HG02970 (cell line): ENCODE results near the gene QSOX1.

Experiments
- ATAC-seq: cut with Tn5 transposase; IDR thresholded peaks from one replicate; pipeline ENCODE4 v1.9.1; 2021; ENCODE audit warnings: mild to moderate bottlenecking, moderate library complexity, moderate number of reproducible peaks; ENCODE audit not compliant: unreplicated experiment, low FRiP score

Gene QSOX1

DNA sequence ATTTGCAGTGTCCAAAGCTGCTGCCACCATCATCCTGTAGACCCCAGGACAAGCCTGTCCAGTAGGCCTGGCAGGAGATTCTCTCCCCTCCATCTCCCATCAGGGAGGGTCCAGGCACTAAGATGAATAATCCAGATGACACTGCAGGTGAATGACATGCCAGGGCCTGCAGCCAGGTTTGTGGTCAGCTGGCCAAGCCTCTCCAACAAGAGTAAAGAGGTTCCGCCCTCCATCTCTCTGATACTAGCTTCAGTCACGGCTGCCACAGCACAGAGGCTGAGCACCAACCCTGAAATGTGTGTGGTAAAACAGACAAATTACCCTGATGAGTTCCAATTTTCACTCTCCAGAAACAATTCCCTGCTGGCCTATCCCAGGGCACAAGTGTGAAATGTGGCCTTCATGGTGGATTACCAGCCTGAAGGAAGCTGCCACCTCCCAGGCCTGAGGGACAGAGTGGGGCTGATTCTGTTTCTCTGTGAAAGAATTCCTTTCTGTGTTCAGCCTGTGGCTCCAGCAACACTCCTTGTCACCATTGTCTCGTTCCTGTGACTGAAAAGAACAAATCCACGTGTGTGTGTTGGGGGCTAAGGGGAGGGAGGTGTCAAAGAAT, 55.4 kb downstream of the QSOX1 start:
- no peak for ATAC-seq

DNA sequence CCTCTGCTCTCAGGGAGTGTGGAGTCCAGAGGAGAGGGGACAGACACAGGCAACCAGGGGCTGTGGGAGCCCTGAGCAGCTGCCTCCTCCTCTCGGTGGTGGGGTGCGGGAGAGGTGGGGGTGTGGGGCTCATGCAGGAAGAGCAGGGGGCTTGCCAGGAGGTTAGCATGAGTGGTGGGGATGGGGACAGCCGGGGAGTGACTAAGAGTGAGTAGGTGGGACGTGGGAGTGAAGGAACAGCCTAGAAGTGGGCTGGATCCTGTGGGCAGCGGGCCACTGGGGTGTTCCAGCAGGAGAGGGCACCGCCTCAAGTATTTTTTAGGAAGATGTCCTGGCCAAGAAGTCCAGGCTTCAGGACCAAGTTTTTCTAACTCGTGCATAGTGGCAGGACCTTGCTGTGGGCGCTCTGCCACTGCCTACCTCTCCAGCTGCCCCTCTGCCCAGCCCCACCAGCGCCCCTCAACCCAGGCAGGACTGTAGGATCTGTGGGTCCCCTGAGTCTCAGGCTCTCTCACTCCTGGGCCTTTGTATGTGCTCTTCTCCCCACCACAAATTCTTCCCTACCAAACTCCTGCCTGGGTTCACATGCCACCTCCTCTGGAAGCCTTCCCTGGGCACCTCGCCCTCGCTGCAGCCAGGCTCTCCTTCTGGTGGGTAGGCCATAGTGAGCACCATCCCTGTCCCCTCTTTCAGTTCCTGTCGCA, 56.6 kb downstream of the QSOX1 start:
- ATAC-seq, result no peak

DNA sequence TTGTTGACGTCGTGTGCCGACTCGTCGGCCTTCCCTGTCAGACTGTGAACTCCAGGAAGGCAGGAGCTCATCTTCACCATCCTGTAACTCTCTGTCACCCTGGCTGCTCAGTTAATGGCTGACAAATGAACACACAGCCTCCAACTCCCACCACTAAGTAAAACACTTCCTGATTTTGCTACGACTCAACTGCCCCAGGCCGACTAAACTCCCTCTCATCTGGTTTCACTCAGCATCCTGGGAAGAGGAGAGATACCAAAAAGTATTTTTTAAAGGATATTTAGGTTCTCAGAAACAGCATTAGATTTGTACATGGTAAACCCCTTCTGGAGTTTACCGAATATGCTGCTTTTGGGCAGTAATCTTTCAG, 57.2 kb downstream of the QSOX1 start:
- no peak for ATAC-seq

DNA sequence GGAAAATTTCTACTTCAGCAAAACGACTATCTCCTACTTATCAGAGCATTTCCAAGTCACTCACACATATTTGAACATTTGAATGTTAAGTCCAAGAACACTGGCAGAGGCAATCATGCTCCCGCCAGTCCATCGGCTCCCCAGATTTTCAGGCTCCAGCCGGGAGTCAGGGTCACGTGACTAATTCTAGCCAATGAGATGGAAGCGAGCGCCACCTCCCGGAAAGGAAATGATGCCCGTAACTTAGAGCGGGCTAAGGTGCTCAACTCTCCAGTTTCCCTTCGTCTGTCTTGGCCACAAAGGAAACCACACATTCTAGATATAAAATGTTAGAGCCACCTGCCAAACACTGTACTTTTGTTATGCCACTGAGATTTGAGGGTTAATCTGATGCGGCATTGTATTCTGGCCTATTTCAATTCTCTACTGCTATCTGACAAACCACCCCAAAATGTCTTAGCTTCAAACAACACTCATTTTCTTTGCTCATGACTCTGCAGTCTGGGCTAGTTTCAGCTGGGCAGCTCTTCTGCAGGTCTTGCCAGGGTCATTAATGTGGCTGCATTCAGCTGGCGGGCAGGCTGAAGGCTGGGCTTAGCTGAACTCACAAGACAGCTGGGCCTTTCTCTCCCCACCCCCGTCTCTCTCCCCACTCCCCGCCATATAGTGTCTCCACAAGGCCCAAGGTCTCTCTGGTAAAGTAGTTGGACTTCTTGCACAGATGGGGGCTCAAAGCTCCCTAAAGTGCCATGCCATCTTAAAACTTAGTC, 58.9 kb downstream of the QSOX1 start:
- ATAC-seq, result no peak

DNA sequence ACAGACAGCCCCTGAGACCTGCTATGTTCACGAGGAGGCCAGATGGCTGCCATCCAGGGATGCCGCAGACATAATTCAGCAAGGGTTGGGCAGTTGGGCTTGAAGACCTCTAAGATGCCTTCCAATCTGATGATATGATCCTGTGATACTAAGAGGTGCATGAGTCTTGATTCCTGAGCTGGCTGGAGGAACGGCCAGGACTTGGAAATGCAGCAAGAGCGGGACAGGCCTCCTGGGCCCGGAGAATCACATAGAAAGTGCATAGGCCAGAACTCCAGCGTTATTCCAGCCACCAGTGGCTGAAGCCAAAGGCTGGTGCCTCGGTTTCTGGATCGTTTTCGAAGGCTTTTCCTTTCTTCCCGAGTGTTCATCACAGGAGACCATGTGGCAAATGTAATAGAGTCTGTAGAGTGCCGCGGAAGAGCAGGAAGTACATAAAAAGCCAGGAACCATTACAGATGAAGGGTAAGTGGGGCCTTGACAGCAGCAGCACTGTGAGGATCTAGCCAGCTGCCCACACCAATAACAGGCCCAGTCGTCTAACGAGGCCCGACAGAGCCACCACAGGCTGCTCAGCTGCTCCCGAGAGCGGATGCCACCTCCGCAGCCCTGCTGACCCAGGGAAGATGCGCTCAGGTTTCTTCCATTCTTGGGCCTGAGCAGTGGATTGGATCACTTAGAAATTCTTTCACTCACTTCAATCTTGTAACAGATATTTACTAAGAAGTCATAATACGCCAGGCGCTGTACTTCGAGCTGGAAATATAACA, 61.4 kb downstream of the QSOX1 start:
- ATAC-seq, result no peak

DNA sequence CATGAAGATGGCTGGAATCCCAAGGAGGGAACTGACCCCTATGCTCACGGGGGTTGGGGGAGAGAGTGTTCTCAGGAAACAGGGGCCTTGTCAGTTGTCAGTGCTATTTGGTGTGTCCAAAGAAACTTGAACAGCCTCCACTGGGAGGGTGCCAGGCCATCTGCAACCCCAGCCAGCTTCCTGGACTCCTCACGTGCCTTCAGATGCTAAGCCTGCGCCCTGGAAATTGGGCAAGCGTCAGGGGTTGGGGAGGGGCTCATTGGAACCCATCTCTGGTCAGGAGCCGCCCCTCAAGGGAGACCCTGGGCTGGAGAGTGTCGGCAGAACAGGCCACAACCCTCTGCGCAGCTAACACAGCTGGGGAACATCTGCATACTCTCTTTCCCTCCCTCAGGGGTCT, 62.3 kb downstream of the QSOX1 start:
- no peak for ATAC-seq

DNA sequence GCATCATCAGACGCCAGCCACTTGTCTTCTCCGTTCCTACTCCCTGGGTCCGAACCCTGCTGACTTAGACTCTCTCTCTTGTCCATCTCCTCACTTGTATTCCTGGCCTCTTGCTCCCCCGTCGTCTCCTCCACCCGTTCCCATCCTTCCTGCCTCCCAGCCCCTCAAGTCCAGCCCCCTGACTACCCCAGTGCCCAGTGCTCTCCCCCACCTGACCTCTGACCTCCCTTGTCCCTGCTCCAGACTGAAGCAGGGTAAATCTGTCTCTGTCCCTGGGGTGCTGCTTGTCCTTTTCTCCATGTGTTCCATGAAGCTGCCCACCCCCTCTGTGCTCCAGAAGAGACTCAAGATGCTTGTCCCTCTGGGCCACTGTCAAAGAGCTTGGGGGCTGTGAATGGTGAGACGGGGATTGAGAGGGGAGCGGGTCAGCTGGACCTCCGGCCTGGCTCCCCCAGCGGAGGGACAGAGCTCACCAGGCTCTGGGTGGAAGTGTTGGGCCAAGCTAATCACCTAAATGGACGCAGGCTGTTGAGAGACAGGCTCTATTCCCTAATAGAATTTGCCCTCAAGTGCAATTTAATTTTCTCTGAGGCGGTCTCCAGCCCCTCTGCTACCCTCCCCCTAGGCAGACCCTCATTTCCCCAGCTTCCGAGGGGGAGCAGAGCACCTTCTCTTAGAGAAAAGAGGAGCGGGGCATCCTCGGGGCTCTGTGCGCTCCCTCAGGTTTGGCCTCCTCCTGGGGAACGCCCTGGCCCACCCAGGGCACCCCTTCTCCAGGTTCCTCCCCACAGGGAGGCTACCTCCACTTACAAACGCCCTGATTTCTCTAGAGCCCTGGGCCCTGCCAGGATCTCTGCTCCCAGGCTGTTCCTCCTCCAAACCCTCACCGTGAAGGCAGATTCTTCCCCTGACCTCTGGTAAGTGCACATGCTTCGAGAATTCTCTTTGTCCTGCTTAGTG, 64.4 kb downstream of the QSOX1 start:
- ATAC-seq, result no peak

DNA sequence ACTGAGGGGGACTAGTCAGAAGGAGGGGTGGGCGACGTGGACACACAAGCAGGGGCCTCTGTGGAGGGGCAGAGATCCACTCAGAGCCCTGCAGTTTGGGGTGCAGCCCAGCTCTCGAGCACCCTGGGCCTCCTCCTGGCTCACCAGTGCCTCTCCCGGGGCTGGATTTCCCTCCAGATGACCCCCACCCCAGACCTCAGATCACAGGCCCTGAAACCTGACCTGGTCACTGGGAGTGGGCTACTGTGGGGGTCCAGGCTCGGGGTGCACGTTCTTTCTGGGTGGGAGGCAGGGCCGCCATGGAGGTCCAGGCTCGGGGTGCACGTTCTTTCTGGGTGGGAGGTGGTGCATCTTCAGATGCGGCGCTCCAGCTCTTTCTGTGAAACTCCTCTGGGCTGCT, 65.1 kb downstream of the QSOX1 start:
- no peak for ATAC-seq

DNA sequence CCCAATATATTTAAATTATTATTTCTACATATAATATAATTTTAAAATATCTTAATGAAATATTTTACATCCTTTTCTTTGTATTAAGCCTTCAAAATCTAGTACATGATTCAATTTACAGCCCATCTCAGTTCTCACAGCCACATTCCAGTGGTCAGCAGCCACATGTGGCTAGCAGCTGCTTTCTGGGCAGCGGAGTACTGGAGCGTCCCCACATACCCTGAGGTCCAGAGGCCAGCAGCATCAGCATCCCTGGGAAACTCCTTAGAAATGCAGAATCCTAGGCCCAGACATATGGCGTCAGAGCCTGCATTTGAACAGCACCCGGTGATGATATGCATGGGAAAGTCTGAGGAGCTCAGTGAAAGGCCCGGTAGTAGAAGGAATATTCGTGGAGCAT, 66.8 kb downstream of the QSOX1 start:
- no peak for ATAC-seq

DNA sequence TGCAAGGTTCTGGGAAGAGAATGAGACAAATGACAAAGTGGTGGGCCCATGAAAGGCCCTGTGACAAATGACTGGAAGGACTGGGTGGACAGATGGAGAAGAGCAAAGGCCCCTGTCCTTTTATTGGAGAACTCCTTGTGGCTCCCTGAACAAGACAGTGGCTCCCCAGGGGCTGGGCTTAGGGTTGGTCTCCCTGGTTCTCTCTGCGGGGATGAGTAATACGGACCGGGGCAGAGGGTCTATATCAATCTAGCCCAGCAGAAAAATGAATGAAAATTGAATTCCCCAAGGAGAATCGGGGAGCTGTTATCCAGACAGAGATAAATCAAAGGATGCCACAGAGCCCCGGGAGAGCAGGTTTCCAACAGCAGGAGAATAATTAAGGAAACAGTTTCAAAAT, 70.2 kb downstream of the QSOX1 start:
- no peak for ATAC-seq

DNA sequence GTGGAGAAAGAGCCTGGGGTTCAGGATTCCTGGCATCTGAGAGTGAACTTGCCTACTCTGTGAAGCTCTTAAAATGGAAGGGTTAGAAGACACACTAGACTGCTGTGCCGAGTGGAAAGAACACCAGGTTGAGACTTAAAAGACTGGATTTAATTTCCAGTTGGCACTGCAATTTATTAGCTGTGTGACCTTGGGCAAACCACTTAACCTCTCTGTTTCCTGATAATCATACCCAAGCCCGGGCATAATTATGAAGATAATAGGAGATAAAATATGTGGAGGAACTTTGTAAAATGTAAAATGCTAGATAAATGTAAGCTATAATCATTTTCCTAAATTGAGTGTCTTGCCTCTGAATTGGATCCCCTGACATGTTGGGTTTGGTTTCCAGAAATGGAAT, 70.7 kb downstream of the QSOX1 start:
- ATAC-seq, result no peak

DNA sequence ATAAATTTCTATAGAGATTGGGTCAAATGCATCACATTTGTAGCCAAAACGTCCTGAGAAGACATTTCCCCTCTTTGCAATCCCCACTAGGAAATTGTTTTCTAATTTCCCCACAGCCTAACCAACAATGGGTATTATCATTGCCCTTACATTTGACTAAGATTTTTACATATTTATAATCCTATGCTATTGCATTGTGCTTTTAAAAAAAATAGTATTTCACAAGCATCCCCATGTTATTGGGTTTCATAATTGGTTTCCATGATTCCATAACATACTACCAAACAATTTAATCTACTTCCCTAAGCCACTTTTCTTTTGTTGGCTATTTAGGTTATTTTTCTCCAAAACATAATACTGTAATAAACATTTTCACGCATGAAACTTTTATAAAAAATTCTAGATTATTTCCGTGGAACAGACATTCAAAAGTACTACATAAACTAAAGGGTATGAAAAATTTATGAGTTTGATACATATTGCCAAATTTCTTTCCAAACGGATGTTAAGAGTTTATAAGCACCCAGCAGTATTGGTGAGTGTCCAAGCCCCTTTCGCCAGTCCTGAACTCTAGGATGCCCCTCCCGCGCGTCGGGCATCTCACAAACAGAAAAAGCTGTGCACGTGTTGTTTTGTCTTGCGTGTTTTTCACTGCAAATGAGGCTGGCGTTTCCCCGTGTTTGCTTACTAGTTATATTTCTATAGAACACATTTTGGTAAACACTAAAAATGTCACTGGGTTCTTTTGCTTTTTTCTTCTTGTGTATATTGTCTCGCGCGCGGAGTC, 73.4 kb downstream of the QSOX1 start:
- no peak for ATAC-seq

DNA sequence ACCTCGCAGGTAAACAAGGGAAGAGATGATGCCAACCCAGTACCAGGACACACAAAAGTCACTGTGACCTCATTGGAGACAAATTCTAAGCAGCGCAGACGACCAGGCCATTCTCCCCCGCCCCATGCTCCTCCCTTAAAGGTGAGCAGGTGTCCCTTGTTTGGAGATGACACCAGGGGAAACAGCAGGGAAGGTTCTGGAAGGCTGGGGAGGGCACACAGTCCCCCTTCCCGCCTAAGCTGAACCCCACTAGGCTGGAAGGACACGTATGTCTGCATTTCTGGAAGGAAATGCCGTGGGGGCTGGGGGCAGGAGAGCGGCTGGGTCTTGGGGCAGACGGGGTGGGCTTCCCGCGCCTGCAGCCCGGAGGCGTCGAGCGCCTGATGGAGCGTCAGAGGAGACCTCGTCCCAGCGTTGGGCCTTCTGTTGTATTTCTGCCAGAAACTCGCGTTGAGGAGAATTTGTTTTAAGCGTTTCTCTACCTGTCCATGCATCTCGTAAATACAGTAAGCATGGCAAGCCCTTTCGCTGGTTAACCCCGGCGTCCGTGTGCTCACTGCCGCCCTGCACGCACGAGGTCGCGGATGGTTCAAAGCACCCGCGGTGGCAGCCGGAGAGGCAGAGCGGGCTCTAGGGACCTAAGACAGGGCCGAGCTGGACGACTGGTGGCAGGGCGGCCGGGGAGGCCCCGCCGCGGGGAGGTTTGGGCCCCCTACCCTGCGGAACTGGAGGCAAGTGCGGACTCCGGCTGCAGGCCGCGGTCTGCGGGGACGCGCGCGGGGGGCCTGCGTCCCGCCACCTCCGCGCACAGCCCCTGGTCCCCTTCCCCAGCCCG, 74.2 kb downstream of the QSOX1 start:
- ATAC-seq, result no peak

DNA sequence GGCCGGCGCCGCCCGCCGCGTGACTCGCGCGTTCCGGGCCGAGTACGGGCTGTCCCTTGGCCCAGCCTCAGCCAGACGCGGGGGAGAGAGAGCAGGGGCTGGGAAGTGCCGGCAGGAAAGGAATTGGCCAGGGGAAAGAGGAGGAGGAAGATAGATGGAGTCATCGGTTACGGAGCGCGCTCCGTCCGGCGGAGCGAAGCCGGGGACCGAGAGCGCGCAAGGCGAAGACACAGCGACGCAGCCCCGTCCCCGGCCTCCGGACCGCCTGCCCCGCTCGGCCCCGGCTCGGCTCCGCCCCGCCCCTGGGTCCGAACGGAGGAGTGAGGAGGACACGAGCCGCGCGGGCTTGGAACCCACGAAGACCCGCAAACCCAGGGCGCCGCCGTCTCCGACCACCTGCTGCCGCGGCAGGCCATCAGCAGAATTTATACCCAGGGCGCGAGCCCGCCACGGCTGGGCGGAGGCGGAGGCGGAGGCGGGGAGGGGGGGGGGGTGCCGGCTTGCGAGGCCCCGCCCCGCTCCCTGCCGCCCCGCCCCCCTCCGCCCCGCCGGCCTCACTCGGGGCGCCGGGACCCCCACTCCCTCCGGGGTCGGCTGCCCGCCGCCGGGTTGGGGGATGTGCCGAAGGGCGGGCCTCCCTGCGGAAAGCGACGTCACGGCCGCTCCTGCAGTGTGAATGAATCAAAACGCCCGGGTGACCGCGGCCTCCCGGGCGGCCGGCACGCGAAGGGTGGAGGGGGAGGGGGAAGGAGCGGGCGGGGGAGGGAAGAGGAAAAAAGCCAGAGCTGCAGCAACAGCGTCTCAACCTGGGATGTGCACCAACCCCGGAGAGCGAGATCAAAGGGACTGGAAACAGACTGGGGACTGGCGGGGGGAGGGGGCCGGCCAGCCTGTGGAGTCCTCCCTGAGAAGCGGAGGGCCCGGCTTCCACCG, 75.1 kb downstream of the QSOX1 start, which contains the start of gene LHX4:
Gene LHX4 (plus strand): TSS at position 782 of the 933 bp plus-strand sequence. CDS start 266 bp downstream, outside the sequence.
- ATAC-seq, result no peak

DNA sequence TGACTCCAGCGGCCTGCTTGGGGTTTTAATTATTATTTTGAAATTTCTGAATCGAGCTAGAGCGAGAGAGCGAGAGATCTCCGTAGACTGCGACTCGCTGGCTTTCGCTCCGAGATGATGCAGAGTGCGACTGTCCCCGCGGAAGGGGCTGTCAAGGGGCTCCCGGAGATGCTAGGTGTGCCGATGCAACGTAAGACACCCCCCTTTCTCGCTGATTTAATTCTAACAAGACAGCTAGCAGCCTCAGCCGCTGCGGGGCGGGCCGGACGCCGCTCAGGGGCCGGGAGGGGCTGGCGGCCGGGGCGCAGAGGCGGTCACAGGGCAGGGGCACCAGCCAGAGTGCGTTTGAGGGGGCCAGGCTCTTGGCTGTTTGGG, 75.7 kb downstream of the QSOX1 start:
- ATAC-seq, result no peak

DNA sequence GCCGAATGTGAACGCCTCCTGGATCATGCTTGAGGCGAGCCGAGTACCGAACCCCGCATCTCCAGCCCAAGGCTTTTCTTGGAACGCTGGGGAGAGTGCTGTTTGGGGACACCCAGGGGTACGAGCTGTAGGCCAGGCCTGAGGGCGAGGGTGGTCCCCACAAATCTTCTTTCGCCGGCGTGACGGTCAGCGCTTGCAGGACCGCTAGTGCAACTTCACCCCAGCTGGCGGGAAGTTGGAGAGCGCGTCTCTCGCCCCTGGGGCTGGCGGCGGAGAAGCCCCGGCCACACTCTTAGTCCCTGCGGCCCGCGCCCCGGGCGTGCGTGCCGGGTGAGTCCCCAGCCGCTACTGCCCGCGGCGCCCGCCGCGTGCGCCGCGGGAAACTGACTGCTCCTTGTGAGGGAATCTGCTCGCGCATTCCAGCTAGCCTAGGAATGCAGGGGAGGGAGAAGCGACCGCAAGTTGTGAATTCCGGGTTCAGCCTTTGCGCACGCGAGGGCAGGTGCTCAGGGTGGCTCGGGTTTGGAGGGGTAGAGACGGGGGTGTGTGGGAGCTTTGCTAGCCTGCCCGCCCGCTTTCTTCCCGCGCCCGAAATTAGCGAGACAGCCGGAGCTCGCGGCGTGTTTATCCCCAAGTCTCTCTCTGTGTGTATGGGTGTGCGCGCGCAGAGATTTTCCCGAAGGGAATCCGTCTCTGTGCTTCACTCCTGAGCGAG, 76.3 kb downstream of the QSOX1 start:
- ATAC-seq, result no peak
